Stimulated activated memory B cell treated with anti-CD40 and anti-IgM and Interleukin-4, amounts not matched to agents 10 μg/mL and 1 μg/mL and 100 μg/mL, for 72 hours (primary cell): Measurements from ENCODE around the gene DDB1.
A peak's percentile ranks its signal among the peaks of the same experiment; 100 is the strongest.
"Not testable (repeated sequence)": the region's sequence is repeated elsewhere in the genome, so short reads cannot be mapped to it uniquely, and the experiment has no call there.

Source experiments
- ATAC-seq: fragments of 150-1000 bp; cut with Tn5 transposase; 2 replicates; pipeline ENCODE4 v1.10.0; 2021
- H3K27ac Mint-ChIP-seq: one replicate; pipeline ENCODE4 v1.8.0; 2022; ENCODE audit warnings: mild to moderate bottlenecking, mixed read lengths
- H3K27me3 Mint-ChIP-seq: one replicate; pipeline ENCODE4 v1.8.0; 2022; ENCODE audit warnings: mixed read lengths
- H3K36me3 Mint-ChIP-seq: one replicate; pipeline ENCODE4 v1.8.0; 2022; ENCODE audit warnings: mixed read lengths
- H3K4me1 Mint-ChIP-seq: one replicate; pipeline ENCODE4 v1.8.0; 2022; ENCODE audit warnings: mixed read lengths
- H3K4me3 Mint-ChIP-seq: one replicate; pipeline ENCODE4 v1.8.0; 2022; ENCODE audit warnings: mild to moderate bottlenecking, moderate library complexity, mixed read lengths
- H3K9me3 Mint-ChIP-seq: one replicate; pipeline ENCODE4 v1.8.0; 2022; ENCODE audit warnings: mixed read lengths

Gene DDB1

DNA sequence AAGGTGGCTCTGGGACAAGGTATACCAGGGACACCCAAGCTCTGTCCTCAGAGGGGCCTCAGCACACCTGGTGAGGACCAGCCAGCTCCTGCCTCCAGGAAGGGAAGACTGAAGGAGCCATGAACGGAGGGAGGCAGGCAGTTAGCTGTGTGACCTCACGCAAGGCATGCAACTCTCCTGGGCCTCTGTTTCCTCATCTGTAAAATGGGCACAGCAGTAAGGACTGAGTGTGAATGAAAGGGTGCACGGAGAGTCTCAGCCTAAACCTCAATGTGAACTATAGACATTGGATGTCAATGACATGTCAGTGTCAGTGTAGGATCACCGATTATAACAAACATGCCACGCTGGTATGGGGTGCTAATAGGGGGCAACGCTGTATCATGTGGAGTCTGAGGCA is 73.5 kb downstream of the DDB1 start:
- H3K27ac Mint-ChIP-seq = no peak overlapping the region
- H3K27me3 Mint-ChIP-seq = no peaks in the 10 kb centered on the region
- no peak overlapping the region for H3K4me3 Mint-ChIP-seq
- no peaks in the 10 kb centered on the region for H3K36me3 Mint-ChIP-seq
- no peaks in the 10 kb centered on the region for H3K9me3 Mint-ChIP-seq
- ATAC-seq = no peak
- H3K4me1 Mint-ChIP-seq = peaks cover 4% of the 10 kb centered on the region

- Mint-ChIP-seq H3K36me3 (no peaks in the 10 kb centered on the region), H3K4me1 (peaks cover 7% of the 10 kb centered on the region), H3K4me3 (no peak overlapping the region), H3K9me3 (no peaks in the 10 kb centered on the region), H3K27ac (no peak overlapping the region), H3K27me3 (no peaks in the 10 kb centered on the region)
- no peak for ATAC-seq
These were observed 74.4 kb downstream of the DDB1 start for GRCh38 chr11:61258546-61258945.

- Mint-ChIP-seq H3K36me3 (no peaks in the 10 kb centered on the region), H3K27me3 (no peaks in the 10 kb centered on the region), H3K9me3 (no peaks in the 10 kb centered on the region), H3K27ac (no peak overlapping the region), H3K4me1 (peaks cover 11% of the 10 kb centered on the region), H3K4me3 (no peak overlapping the region)
- no peak for ATAC-seq
These were observed 76.0 kb downstream of the DDB1 start for GRCh38 chr11:61256710-61257482.

GRCh38 chr11:61254403-61255025 is 78.4 kb downstream of the DDB1 start:
- H3K36me3 Mint-ChIP-seq = no peaks in the 10 kb centered on the region
- peaks cover 6% of the 10 kb centered on the region for H3K27me3 Mint-ChIP-seq
- H3K9me3 Mint-ChIP-seq = no peaks in the 10 kb centered on the region
- H3K27ac Mint-ChIP-seq = no peak overlapping the region
- peaks cover 14% of the 10 kb centered on the region for H3K4me1 Mint-ChIP-seq
- ATAC-seq = peak; percentile 71
- no peak overlapping the region for H3K4me3 Mint-ChIP-seq

- ATAC-seq = peak; percentile 43
- not testable (repeated sequence) for H3K4me3 Mint-ChIP-seq, H3K27ac Mint-ChIP-seq, H3K36me3 Mint-ChIP-seq, H3K9me3 Mint-ChIP-seq
- Mint-ChIP-seq H3K27me3 (peaks cover 14% of the 10 kb centered on the region), H3K4me1 (peaks cover 14% of the 10 kb centered on the region)
These were observed 80.6 kb downstream of the DDB1 start for GRCh38 chr11:61252332-61252731.

DNA sequence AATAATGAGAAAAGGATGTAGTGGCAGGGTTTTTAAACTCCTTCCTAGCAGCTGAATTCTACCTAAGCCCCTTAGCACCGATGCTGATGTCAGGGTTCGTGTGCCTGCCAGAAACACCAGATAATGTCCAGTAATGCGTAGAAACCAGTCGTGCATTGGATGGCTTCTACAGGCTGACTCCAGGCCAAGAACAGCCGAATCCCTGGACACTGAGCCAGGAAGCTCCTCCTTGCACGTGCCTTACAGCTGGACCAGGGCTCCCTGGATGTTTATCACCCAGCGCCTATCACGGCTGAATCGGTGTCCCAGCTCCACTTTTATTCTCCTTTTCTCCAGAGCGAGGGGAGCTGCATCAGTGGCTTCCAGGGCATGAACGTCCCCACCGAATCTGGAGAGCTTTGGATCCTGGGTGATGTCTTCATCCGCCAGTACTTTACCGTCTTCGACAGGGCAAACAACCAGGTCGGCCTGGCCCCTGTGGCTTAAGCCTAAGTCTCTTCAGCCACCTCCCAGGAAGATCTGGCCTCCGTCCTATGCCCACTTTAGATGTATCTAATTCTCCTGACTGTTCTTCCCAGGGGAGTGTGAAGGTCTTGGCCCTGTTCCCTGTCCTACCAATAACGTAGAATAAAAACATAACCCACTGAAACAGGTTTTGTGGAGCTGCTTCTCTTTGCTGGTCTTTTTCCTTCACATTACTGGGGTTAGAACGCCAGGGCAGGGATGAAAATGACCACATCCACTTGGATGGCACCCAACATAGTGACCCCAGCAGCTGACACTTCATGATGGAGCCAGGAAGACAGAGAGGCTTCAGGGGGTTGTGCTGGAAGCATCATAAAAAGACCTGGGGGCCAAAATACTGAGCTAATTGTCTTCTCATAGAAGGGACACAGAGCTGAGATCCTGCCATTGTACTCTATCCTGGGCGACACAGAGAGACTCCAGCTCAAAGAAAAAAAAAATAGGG is 81.8 kb downstream of the DDB1 start:
- H3K27me3 Mint-ChIP-seq = peaks cover 14% of the 10 kb centered on the region
- not testable (repeated sequence) for H3K9me3 Mint-ChIP-seq, ATAC-seq, H3K27ac Mint-ChIP-seq, H3K4me3 Mint-ChIP-seq, H3K36me3 Mint-ChIP-seq
- H3K4me1 Mint-ChIP-seq = peaks cover 14% of the 10 kb centered on the region
